HG03196 (cell line): Measurements from ENCODE around the gene SMOC1.

Experiments used
- ATAC-seq: cut with Tn5 transposase; IDR thresholded peaks from one replicate; pipeline ENCODE4 v1.9.1; 2021; ENCODE audit not compliant: unreplicated experiment

Gene SMOC1

DNA sequence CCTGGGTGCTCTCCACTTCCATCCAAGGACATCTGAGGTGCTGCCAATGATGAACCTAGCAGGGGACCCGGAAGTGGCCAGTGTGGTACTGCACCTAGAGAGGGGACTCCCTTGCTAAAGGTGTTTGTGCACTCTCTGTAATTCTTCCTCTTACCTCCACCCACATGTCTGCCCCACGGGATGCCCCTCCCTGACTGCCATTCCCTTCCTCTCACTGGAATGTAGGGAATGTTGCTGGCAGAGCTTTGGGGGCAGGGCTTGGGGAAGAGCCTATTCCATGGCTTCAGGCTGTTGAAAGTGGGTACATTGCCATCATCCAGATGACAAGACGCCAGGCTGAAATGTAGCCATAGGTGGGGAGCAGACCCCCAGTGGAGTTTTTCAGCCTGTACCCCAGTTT is 153.2 kb downstream of the SMOC1 start:
- ATAC-seq = no peak

DNA sequence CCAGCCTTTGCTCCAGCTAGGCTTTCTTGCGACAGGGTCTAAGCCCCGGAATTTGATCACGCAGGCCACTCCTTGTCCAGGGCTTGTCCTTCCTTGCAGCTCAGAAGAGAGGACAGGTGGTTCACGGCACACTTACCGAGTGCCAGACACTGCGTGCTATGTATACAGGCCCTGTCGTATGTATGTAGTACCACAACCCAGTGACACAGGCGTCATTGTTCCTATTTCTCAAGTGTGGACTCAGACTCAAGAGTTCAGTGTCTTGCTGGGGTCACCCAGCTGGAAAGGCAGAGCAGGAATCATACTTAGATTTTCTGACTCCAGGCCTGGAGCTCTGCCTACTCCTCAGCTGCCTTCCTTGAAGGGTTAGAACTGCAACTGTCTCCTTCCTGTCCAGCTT is 153.9 kb downstream of the SMOC1 start:
- ATAC-seq = no peak

DNA sequence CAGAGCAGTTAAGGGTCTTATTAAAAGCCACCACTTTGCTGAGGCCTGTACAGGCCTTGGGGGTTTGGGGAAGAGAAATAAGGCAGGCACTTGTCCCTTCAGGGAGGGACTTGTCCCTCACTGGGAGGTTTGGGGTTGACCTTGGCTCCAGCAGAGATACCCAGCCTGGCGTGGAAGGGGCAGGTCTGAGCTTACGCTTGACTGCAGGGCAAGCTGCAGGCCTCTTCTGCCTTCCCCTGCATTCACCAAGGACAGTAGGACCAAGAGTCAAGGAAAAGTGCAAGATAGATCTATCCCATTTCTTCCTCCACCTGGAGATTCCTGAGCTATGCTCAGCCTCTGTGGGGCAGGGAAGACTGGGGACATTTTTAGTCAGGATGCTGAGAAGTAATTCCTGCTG is 154.3 kb downstream of the SMOC1 start:
- ATAC-seq = no peak

DNA sequence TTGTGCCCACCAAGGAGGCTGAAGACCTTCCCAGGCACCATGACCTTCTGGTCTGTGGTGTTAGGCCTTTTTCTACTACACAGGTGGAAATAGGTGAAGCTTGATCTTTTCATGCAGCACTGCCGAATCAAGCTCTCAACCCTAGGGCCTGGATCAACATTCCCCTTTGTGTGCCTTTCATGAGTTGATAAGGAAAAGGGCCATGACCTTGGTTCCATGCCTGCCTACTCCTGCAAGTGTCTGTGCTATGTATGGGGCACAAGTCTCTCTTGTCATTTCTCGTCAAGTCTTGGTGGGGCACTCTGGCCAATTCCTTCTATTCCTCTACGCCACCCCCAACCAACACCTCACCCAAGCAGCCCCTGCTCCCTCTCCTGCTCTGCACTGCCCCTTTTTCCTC is 155.0 kb downstream of the SMOC1 start:
- no peak for ATAC-seq

DNA sequence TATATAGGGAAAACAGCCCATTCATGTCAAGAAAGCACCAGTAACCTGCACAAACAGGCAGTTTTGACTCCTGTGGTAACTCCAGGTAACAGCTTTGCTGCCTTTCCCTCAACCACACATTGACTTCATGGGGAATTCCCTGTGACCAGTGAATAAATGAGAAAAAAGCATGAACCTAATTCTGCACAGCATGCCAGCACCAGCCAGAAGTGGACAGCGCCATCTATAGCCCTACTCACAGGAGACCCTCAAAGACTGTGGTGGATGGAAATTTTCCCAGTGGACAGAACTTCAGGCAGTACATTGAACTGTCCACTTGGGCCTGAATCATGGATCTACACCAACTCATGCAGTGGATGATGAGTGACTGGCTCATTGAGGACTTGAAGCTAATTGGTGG is 157.4 kb downstream of the SMOC1 start:
- no peak for ATAC-seq

DNA sequence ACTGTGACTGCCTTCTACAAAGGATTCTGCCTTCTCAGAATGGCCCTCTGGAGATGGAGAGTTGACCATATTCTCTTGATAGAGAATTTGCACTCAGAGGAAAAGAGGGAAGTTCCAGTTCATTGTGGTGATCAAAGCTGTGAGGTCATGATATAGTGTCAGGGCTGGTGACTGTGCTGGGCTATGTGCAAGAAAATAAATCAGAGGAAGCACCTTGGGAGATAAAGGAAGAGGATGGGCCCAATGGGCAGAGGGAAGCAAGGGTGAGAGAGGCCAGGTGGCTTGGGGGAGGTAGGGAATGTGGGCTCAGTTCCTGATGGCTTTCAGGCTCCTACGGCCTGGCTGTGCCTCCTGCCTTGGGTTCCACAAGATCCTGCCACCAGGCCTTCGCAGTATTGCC is 163.8 kb downstream of the SMOC1 start:
- no peak for ATAC-seq

DNA sequence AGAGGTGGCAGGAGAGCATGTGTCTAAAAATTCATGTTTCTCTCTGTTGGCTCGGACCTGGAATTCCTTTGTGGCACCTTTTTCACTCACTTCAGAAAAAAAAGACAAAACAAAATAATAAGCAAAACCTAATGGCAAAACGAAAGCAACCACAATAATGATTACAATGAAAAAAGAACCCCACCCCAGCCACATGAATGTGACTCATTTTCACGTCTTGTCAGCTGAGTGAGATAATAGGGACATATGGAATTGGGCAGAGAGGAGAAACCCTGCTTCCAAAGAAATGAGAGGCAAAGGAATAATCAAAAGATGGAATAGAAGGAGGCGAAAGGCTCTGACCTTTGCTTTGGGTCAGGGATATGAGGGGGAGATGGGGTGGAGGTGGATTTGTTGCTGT is 166.1 kb downstream of the SMOC1 start:
- ATAC-seq = no peak

DNA sequence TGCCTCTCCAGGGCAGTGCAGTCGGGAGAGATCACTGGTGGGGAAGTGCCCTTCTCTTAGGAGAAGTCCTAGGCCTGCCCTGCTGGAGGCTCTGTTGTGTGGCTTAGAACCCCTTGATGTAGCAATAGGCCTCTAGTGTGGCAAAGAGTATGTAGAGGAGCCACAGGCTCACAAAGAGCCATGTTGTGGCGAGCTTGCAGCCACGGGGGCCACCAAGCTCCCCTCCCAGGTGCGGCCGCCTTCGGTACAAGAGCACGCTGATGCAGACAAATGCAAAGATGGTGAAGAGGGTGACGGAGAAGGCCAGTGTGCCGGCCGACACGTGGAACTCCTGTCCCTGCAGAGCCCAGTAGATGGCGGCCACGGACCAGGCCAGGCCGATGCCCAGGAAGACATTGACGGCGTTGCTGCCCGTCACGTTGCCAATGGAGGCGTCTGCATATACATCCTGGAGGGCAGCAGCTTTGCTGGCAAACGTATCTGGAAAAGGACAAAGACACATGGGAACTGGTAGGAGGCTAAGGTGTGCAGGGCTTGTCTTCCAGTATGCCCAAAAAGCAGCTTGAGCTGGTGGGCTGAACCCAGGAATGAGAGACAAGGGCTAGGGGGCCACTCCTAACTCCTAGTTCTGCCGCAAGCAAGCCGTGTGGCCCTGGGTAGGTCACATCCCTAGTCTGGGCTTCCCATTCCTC is 166.8 kb downstream of the SMOC1 start:
- no peak for ATAC-seq

DNA sequence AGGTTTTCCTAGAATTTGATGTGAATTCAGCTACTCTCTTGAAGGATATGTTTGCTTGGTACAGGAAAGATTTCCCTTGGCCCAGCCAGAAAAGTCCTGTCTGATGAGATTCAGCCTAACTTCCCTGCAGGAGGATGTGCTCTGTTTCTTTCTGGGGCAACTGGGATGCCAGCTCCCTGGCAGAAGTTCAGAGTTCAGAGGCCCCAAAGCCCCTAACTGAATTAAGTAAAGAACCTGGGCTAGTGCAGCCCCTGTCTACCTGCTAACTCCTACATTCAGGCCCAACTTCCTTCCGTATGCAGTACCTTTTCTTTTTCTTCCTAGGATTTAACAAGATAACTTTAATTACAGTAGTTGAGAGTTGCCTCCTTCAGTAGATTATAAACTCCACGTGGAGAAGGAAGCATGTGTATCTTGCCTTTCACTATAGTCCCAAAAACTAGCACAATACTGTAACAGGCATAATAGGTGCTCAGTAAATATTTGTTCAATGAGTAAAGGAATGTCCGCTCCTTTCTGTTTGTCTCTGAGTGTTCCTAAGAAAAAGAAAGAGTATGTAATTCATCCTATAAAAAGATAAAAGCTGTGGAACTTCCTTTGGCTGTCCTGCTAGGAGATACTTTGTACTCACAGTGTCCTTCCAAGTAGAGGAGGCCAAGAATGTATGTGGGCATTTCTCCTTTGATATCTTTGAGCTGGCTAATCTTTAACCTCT is 168.5 kb downstream of the SMOC1 start:
- no peak for ATAC-seq

DNA sequence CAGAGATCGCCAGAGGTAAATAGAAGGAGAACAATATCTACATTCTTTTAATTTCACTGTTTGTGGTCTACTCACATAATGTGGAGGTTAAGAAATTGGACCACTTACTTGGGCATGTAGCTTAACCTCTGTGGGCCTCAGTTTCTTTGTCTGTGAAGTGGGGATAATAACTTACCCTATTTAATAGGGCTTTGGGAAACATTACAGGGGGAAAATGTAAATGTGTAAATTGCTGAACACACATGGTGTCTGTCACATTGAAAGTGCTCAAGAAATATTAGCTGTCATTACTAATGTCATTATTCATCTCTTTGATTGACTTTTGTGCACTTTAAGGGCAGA is 169.1 kb downstream of the SMOC1 start:
- no peak for ATAC-seq

DNA sequence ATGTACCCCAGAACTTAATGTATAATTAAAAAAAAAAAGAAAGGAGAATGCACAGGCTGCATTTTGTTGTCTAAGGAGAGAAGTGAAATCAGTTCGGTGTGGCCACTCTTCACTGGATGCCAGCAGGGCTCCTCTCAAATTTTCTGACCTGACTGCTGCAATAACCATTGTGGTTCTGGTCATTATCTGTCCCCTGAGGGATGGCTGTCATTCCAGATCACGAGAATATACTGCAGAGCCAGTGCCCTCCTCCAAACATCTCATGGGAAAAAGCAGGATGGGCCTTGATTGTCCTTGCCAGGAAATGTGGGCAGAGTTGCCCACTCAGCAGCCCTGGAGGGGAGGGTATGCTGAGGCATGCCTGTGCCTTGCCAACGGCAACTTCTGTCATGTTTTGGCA is 170.4 kb downstream of the SMOC1 start:
- ATAC-seq = no peak

DNA sequence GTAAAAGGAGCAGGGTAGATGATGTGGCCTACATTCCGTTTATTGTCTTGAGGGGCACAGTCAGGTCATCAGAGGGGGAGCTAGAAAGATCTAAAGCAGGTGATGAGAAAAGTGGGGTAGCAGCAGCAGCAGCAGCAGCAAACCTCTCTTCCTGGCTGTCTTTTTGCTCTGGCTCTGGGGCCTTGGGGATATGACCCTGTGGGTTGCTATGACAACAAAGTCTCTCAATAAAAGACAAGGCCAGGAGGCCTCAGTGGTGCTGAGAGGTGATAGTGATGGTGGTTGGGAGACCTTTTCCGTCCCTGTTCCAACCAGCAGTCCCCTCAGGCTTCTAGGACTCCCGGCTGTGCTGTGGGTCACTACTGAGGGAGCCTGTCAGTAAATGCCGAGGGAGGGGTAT is 170.9 kb downstream of the SMOC1 start:
- ATAC-seq = no peak

DNA sequence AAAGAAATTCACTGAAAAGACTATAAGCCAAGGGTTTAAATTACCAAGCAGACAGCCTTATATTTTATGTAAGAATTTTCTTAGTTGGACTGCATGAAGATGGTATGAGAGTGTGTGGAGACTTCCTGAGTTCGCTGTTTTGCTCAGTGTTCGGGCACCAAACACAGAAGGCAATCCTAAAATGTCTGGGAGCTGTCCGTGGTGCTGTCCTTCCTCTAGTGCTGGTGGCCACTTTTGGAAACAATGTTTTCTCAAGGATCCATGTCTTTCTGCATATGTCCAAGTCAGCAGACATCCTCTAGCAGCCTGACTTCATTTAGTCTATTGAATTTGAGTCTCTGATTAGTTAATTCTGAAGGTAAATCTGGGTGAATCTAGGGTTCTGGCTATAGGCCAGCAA is 173.8 kb downstream of the SMOC1 start:
- ATAC-seq = no peak

DNA sequence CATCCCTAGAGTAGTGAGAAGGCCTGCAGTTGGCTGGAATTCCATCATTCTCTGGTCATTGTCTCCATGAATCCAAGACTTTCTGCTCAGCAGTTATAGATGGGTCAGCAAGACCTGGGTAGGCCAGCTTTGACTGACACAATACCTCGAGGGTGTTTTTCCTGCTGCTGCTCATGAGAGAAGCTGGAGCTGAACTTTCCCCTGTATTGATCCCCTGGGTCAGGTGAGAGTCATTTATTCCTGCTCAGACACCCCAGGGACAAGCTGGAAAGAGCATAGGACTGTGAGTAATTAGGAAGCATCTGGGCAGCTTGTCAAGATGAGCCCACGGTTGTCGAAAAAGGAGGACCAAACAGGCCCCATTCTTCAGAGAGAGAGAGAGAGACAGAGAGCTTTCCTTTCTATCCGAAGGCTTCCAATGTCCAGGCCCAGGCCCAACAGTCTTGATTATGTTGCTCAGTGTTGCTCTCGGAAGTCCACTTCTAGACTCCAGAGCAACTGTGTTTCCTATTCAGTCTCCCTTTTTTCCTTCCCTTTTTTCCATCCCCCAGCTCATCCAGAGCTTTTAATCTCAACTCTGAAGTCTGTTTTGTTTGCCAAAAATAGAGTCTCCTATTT is 178.4 kb downstream of the SMOC1 start:
- ATAC-seq = no peak

DNA sequence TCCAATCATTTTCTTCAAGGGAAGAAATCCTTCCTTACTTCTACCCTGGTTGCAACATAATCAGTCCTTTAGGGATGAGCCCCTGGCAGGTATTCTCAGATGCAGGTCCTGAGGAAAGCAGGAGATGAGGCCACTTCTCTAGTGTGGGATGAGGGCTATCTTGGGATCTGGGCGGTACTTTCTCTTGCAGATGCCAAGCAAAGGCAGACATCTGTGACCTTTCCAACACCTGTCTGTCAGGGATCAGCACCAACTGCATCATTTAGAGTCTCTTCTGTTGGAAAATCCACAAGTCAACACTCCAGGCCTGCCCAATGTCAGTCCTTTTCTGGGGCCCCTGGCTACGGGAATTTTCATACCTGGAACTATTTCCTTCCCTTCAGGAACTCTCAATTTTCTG is 180.3 kb downstream of the SMOC1 start:
- no peak for ATAC-seq

DNA sequence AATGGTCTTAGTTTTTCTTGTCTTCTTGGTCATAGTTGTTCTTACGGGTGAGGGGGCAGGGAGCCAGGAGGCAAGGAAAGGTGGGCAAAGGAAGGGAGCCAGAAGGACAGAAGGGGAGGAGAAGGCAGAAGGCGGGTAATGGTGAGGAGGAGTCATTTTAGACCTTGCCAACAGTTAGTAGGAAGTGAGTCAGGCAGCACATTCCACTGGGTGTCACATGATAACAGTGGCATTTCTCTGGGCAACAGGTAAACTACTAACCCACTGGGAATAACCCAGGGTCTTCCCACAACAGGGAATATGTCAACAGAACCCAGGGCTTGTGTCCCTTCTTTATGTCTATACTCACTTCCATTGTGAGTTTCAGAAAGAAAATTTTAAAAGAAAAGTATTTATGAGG is 181.9 kb downstream of the SMOC1 start:
- ATAC-seq = no peak

DNA sequence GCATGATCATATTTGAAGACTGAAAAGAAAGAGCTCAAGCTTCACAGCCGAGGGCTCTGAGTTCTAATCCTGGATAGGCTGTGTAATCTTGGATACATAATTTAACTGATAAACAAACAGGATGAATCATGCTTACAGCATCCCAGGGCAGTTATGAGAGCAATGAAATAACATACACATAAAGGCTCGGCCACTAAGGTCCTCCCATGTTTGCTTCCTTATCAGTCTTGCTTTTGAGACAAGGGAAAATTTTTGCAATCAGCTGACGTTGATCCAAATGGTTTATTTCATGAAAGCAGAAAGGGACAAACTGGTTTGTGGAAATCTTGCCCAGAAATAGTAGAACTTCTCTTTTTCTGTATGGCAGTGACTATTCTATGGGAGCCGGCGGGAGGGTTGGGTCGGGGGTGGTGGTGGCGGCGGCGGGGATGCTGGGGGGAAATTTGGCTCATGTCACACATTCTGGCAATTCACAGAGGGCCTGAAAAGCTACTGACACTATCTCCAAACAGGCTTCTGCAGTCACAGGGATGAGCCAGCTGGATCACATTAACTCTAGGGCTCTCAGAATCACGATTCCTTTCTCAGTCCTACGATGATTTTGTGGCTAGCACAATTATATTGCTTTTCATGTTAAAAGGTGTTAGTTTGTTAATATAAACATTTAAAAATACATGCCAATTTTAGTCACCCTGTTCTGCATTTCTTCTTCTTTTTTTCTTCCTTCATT is 185.1 kb downstream of the SMOC1 start:
- no peak for ATAC-seq

DNA sequence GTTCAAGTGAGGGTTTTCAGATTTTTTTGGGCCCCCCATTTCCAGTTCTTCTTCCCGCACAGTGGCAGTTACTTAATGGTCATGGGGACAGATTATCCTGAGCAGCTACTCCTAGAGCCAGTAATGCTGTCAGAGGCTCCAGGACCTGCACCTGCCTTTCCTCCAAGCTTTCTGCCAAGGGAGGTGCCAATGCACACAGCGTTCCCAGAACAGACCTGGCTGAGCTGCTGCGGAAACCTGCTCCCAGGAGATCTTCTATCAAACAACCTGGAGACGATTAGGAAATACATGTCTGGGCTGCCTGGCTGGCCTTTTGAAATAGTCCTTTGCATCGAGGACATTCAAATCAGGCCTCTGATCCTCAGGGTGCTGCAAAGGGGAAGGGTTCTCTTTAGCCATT is 188.6 kb downstream of the SMOC1 start:
- ATAC-seq = no peak

DNA sequence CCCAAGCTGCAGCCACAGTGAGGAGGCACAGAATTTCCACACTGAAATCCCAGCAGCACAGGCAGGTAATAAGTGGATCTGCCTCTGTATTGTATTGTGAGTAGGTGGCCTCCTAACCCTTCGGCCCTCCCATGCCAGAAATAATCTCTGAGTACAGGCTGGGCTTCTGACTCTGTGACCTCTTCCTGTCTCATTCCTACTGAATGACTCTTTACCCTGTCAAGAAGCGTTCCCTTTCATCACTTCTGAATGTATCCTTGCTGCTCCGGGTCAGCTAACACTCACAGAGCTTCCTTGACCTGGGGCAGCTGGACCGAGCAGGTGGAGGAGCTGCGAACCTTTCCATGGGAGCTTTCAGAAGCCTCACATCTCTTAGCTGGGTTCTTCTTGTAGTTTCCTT is 190.0 kb downstream of the SMOC1 start:
- no peak for ATAC-seq

DNA sequence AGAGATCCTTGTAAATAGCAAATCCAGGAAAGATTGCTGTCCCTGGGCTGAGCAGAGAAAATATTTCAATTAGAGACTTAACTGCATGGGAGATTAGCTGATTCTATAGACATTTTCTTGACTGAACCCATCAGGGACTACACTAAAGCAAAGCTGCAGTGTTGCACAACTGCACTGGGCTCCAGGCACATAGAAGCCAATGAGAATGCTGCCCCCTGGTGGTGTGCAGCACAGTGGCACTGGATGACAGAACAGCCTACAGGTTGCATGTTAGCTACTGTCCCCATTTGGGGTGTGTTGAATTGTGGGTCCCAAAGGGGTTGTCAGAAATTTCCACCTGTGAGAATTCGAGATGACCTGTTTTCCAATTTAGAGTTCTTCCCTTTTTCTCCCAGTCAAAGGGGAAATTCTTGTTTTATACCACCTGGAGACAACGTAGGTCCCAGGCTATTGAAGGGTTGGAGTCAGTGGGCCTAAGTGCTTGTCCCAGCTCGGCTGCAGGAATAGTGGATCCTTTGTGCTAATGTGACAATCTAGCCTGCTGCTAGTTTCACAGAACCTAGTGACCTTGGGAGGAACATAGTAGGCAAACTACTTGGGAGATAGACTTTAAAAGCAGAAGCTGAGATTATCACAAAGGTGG is 194.8 kb downstream of the SMOC1 start:
- ATAC-seq = no peak

DNA sequence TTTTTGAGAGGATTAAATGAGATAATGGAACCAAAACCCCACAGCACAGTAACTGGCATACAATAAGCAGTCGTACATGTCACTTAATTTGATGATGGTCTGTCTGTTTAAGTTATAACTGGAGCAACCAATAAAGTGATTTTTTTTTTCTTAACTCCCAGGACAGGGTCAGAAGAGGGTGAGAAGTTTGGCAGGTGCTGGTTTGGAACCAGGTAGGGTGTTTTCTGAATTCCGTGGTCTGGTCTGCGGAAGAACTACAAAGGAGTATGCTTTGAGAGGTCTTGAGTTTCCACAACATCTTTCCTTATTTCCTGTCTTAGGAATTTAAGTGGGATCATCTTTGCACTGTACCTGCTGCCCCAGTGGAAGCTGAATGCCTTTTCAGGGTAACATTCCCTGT is 197.8 kb downstream of the SMOC1 start:
- no peak for ATAC-seq

DNA sequence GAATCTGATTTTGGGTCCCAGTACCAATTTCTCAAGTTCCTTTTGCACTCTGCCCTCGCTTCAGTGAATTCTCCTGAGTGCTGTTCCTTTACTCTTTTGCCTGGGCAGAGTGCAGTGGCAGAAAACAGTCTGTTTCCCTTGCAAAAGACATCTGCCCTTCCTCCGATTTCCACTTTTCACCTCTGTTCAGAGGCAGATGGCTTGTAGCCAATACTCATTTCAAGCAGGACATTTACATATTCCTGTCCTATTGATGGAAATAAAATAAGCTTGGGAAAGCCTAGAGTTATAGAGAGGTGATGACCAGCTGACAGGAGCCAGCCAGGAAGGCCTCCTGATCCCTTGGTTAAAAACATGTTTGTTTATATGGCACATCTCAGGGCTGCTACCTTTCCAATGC is 198.5 kb downstream of the SMOC1 start:
- ATAC-seq = no peak
